Epithelial cell of esophagus (primary cell): ENCODE data around the gene SIX5.

Source experiments
- DNase-seq: peaks from one replicate; pipeline ENCODE4 v3.0.0; 2010; ENCODE audit warnings: low read depth
- H3K4me3 ChIP-seq: 2 replicates; pipeline ENCODE4 v1.5.1; 2011; ENCODE audit warnings: mild to moderate bottlenecking, low read length, control low read depth
- TF ChIP-seq, protein P1 (sequence below): IDR thresholded peaks from 2 replicates; pipeline ENCODE4 v1.5.1; 2011; ENCODE audit warnings: low read depth, mild to moderate bottlenecking, low read length, control low read depth, inconsistent platforms; ENCODE audit not compliant: insufficient read depth; ENCODE audit errors: missing control alignments

SIX5 gene

DNA sequence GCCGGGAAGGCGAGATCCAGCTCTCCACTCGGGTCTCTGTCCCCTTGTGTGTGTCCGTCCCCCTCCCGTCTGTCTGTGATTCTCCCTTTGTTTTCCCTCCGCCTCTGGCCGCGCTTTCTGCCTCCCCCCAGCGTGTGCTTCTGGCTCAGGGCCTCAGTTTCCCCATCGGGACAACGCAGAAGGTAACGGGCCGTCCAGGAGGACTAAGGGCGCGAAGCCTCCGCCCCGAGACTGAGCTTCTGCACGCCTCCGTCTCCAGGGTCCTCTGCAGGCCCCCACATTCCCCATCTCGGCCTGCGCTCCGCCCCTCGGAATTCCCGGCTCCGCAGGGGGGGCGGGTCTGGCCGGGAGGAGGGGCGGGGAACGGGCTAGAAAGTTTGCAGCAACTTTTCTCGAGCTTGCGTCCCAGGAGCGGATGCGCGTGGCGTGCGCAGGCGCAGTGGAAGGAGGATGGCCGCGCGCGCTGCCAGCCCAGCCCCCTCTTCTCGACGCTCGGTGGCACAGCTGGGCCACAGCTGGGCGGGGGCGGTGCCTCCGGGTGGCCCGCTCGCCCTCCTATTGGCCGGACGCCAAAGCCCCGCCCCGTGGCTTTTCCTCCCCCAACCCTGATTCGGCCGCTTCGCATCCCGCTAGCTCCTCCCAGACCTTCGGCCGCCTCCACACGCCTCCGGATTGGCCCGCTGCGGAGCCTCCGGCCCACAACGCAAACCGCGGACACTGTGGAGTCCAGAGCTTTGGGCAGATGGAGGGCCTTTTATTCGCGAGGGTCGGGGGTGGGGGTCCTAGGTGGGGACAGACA lies at the start of gene SIX5:
Gene SIX5, minus strand, starts transcription at position 269 of the 799 bp plus-strand sequence. CDS start 408 bp downstream, outside the sequence.
- peak; percentile 98 for DNase-seq

DNA sequence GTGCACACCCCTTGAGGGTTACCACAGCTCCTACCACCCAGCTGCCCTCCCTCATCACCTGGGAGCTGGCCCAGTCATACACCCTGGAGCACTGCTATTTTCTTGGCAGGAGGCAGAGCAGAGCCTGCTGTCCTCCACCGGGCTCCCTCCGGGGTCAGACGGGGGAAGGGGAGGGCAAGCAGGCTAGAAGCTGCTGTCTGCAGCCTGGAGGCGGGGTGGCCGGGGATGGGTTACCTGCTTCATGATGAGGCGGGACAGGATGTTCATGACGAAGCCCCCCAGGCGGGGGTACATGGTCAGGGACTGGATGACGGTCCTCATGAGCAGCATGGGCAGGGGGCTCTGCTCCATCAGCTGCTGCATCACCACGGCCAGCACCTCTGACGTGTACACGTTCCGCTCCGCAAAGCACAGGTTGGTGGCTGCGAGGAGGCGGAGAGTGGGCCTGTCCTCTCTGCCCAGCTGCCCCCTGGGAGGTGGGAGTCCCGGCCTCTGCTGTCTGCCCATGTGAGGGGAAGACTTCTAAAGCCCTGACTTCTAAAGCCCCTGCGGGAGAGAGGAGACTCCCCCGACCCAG lies 48.8 kb upstream of the SIX5 start:
- TF ChIP-seq, protein P1, sequence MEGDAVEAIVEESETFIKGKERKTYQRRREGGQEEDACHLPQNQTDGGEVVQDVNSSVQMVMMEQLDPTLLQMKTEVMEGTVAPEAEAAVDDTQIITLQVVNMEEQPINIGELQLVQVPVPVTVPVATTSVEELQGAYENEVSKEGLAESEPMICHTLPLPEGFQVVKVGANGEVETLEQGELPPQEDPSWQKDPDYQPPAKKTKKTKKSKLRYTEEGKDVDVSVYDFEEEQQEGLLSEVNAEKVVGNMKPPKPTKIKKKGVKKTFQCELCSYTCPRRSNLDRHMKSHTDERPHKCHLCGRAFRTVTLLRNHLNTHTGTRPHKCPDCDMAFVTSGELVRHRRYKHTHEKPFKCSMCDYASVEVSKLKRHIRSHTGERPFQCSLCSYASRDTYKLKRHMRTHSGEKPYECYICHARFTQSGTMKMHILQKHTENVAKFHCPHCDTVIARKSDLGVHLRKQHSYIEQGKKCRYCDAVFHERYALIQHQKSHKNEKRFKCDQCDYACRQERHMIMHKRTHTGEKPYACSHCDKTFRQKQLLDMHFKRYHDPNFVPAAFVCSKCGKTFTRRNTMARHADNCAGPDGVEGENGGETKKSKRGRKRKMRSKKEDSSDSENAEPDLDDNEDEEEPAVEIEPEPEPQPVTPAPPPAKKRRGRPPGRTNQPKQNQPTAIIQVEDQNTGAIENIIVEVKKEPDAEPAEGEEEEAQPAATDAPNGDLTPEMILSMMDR: no peak
- no peak overlapping the region for H3K4me3 ChIP-seq
- peak; percentile 53 for DNase-seq

More for the DNA sequence above, at the start of gene SIX5:
- H3K4me3 ChIP-seq: peak within 1 kb of the TSS; percentile 81
- TF ChIP-seq, protein P1: no peak

DNA sequence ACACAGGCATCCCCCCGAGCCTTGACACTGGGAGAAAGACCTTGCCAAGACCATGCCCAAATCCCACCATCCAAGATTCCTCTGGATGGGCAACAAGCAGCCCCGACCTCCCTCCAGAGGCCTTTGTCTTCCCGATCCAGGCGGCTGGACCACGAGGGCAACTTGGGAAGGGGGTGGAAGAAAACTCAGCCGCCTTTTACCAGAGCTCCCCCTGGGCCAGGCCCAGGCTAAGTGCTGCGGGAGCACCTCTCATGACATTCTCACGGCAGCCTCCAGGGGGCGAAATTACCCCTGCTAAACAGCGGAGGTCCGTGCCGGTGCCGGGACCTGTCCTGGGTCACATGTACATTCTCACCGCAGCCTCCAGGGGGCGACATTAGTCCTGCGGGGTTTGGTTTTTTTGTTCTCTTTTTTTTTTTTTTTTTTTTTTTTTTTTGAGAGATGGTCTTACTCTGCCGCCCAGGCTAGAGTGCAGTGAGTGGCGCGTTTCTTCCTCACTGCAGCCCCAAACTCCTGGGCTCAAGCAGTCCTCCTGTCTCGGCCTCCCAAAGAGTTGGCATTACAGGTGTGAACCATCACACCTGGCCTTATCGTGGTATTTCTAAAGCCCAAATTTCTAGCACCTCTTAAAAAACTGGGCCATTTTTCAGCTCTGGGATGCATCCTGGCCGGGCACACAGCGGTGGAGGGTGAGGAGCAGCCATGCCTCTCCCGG lies 48.1 kb upstream of the SIX5 start:
- TF ChIP-seq, protein P1: peak; percentile 89
- DNase-seq: peak; percentile 90
- H3K4me3 ChIP-seq: no peak overlapping the region

DNA sequence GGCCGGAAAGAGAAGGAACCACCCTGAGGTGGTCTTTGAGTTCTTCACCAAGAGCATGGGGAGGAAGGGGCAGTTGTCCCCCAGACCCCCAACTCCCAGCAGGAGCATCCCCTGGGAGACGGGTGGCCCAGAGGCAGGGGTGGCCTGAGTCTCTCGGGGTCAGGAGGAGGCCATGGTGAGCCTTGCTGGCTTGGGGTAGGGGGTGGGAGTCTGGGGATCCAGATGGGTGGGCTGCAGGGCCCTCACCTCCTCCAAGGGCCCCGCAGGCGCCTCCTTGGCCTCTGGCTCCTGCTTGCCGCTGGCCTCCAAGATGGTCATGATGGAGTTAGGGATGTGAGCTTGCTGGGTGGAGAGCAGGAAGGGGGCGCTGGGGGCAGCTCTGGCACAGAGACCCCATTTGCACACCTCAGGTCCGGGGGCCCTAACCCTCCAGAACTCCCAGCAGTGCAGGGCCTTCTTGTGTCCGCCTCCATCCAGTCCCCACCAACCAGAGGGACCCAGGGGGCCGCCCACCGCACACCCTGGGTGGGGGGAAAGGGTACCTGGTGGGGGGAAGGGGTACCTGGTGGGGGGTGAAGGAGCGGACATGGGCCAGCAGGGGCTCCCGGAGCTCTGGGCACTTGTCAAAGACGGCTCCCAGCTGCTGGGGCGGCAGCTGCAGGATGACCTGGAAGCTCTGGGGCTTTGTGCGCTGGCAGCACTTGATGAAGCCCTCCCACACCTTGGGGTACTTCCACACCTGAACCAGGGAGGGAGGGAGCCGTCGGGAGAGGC lies 47.4 kb upstream of the SIX5 start:
- no peak for DNase-seq
- TF ChIP-seq, protein P1: no peak
- H3K4me3 ChIP-seq: no peak overlapping the region

DNA sequence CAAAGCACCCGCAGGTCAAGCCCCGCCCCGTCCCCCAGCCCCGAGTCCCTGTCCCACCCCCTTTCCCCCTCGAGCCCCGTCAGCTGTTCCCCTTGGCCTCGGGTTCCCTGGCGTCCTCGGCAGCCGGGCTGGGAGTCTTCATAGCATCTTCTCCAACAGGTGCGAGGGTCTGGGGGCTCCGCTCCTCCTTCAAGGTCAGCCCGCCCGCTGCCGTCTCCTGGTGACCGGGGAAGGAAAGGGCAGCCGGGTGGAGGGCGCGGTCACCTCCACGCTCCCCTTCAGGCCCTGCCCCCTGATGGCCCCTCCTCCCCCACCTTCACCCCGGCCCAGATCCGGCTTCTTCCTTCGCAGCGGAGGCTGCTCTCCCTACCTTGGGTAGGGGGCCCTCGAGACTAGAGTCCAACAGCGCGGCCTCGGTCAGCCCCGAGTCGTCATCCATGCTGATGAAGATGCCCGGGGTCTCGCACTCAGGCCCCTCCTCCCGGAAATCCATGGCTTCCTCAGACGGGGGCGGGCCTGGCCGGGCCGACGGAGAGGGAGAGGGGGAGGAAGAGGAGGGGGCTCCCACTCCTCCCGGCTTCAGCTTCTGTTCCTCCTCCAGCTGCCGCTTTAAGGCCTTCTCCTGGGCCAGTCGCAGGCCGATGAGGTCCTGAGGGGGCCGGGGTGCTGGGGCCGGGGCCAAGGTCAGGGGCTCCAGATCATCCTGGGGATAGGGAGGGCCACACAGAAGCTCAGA lies 46.6 kb upstream of the SIX5 start:
- TF ChIP-seq, protein P1: no peak
- no peak for DNase-seq
- no peak overlapping the region for H3K4me3 ChIP-seq
